Vagina (tissue), 2 donors: ENCODE data around the gene MTA2.

Source experiments
- CTCF ChIP-seq, 3 experiments: fragments of 450-650 bp in 2 of 3; fragments of 200-600 bp in 1 of 3; sonication (generic) in 1 of 3; IDR thresholded peaks; one replicate each; pipeline ENCODE4 v1.5.1; 2017 to 2019; ENCODE audit warnings: antibody characterized with exemption in 3 of 3, mild to moderate bottlenecking in 2 of 3, moderate library complexity in 2 of 3
- POLR2A ChIP-seq, 2 donors: fragments of 450-650 bp; IDR thresholded peaks; one replicate each; pipeline ENCODE4 v1.6.1; 2017; ENCODE audit warnings: antibody characterized with exemption in 2 of 2, mild to moderate bottlenecking in 2 of 2, moderate library complexity in 2 of 2
- POLR2AphosphoS5 ChIP-seq, 2 donors: sonication (generic); formaldehyde crosslinking; IDR thresholded peaks; one replicate each; pipeline ENCODE4 v1.9.0; 2017; ENCODE audit warnings: antibody characterized with exemption in 2 of 2, mild to moderate bottlenecking in 2 of 2, low read depth in 1 of 2; ENCODE audit not compliant: insufficient read depth in 1 of 2

GRCh38 chr11:62607714-62608113, 6.0 kb upstream of the MTA2 start:
- TF ChIP-seq CTCF (IDR thresholded peaks at IDR 0.05), result no peak
- TF ChIP-seq POLR2A (IDR thresholded peaks at IDR 0.05), result no peak
- no peak for TF ChIP-seq POLR2AphosphoS5 (IDR thresholded peaks at IDR 0.05; ENCODE audit: insufficient read depth in 1 of 2, low read depth in 1 of 2)
